HUES64 (cell line): ENCODE measurements around the gene PANK4.

ENCODE experiments used
- H3K27ac ChIP-seq: 2 replicates; pipeline ENCODE4 v1.7.0; 2013; ENCODE audit warnings: low read depth, low read length, inconsistent platforms
- H3K27me3 ChIP-seq: 2 replicates; pipeline ENCODE4 v1.6.1; 2013; ENCODE audit warnings: mild to moderate bottlenecking, low read length; ENCODE audit not compliant: insufficient read depth
- H3K36me3 ChIP-seq: 2 replicates; pipeline ENCODE4 v1.6.1; 2013; ENCODE audit warnings: mild to moderate bottlenecking, low read length; ENCODE audit not compliant: insufficient read depth
- H3K4me1 ChIP-seq: 2 replicates; pipeline ENCODE4 v1.6.1; 2013; ENCODE audit warnings: mild to moderate bottlenecking, low read length, moderate library complexity; ENCODE audit not compliant: insufficient read depth
- H3K4me3 ChIP-seq: 2 replicates; pipeline ENCODE4 v1.5.1; 2013; ENCODE audit warnings: mild to moderate bottlenecking, low read length, moderate library complexity
- H3K9ac ChIP-seq: 2 replicates; pipeline ENCODE4 v1.6.1; 2013; ENCODE audit warnings: mild to moderate bottlenecking, low read depth, low read length
- H3K9me3 ChIP-seq: 2 replicates; pipeline ENCODE4 v1.6.1; 2013; ENCODE audit warnings: low read depth, low read length; ENCODE audit not compliant: insufficient read depth
- WGBS: fragments of 150-250, 120-280 bp; methylation state at CpG from one replicate; pipeline ENCODE4 v1.1.7; 2013; ENCODE audit warnings: missing lambda C conversion rate; 5-methylcytosine and 5-hydroxymethylcytosine counted together

Gene PANK4

DNA sequence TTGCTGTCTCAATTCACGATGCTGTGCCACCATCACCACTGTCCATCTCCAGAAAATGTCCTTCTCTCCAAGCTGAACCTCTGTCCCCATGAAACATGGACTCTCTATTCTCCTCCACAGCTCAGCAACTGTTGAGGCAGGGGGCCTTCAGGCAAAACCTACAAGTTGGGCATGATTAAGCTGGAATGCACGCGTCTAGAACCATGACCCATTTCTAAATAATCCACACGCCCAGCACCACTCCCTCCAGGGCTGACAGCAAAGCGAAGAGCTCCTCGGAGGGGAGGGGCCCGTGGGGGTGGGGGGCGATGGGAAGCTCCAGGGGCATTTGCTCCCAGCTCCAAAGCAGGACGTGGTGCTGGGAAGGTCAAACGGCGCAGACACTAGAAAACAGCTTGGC, 7.0 kb upstream of the PANK4 start:
- peaks cover 10% of the 10 kb centered on the region for H3K4me1 ChIP-seq
- peaks cover 87% of the 10 kb centered on the region for H3K27me3 ChIP-seq
- H3K36me3 ChIP-seq = no peaks in the 10 kb centered on the region
- H3K4me3 ChIP-seq = no peak overlapping the region
- no peak overlapping the region for H3K9ac ChIP-seq
- no peaks in the 10 kb centered on the region for H3K9me3 ChIP-seq
- no peak overlapping the region for H3K27ac ChIP-seq
- 80% methylated on average over 11 of the region's 11 CpGs for WGBS

DNA sequence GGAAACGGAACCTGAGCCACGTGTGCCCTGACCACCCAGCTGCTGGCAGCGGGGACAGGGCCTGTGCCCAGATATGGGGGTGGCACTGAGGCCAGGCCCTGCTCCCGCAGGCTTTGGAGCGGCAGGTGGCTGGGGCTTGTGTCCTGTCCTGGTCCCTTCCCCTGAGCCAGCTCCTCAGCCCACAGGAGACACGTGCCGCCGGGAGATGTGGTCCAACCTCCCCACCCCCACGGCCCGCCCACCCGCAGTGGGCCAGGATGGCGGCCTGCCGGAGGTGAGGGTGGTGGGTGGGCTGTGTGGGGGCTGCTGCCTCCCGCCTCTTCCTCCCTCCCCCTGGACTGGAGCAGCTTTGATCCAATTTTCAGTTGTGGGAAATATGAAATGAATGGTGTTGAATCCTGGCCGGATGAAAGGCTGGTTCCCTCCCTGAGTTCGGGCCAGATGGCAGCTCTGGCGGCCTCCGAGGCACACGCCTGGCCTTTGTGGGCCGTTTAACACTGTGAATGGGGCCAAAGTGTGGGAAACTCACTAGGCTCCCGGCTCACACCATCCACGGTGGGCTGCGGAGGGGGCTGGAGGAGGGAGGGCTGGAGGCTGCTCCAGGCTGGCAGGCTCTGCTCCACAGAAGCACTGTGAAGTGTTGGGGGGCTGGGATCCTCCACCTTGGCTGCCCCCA, 6.2 kb upstream of the PANK4 start:
- Histone ChIP-seq H3K9ac (no peak overlapping the region), H3K27me3 (peaks cover 92% of the 10 kb centered on the region), H3K36me3 (no peaks in the 10 kb centered on the region), H3K4me3 (no peak overlapping the region), H3K27ac (no peak overlapping the region), H3K9me3 (no peaks in the 10 kb centered on the region), H3K4me1 (peaks cover 10% of the 10 kb centered on the region)
- WGBS = 89% methylated on average over 17 of the region's 23 CpGs

- no peak overlapping the region; the same call in 1 of the 2 replicates for H3K4me3 ChIP-seq
- H3K9me3 ChIP-seq = no peaks in the 10 kb centered on the region
- 42% methylated on average over 27 of the region's 30 CpGs for WGBS
- H3K4me1 ChIP-seq = peaks cover 17% of the 10 kb centered on the region
- H3K27ac ChIP-seq = no peak overlapping the region
- no peak overlapping the region for H3K9ac ChIP-seq
- peaks cover 90% of the 10 kb centered on the region for H3K27me3 ChIP-seq
- no peaks in the 10 kb centered on the region for H3K36me3 ChIP-seq
Measured at GRCh38 chr1:2530513-2531361, 4.3 kb upstream of the PANK4 start.

DNA sequence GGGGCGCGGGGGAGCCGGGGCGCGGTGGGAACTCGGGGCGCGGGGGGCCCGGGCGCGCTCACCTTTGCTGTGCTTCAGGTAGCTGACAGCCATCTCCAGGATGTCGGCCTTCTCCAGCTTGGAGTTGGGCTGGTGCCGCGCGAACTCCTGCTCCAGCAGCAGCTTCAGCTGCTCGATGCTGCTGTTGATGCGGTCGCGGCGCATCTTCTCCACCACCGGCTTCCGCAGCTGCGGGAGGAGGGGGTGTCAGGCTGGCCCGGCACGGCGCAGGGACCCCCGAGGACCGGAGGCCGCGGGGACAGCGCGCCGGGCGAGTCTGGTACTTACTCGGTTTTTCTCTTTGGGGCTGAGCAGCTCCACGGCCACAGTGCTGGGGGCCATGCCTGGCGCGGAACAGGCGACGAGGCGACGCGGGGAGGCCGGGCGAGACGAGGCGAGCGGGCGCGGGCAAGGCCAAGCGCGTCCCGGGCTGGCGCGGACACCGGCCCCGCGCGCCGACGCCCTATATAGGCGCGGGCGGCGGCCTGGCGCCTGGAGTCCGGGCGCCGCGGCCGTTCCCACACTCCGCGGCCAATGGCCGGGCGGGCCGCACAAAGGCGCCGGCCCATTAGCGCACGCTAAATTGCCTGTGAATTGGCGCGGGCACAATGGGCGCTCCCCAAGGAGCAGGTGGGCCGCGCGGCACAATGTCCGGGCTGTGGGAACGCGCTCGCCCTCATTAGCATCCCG, 3.6 kb upstream of the PANK4 start, which contains the start of gene HES5:
Gene HES5, minus strand, starts transcription at position 480 of the 729 bp plus-strand sequence. Its CDS starts 99 bp downstream, at position 381.
- WGBS = 2% methylated on average over 91 of the region's 91 CpGs
- Histone ChIP-seq H3K27me3 (peaks cover 83% of the 10 kb centered on the region), H3K9ac (no peak within 1 kb of the TSS), H3K4me1 (peaks cover 14% of the 10 kb centered on the region), H3K36me3 (no peaks in the 10 kb centered on the region), H3K9me3 (no peaks in the 10 kb centered on the region), H3K4me3 (peak within 1 kb of the TSS; percentile 46), H3K27ac (no peak within 1 kb of the TSS)

- Histone ChIP-seq H3K9ac (no peak overlapping the region), H3K4me1 (0 out of 2 replicates have a peak, but pooled peaks cover 7% of the 10 kb centered on the region), H3K27me3 (peaks cover 75% of the 10 kb centered on the region), H3K9me3 (no peaks in the 10 kb centered on the region), H3K36me3 (no peaks in the 10 kb centered on the region), H3K4me3 (peak overlapping the region; percentile 46), H3K27ac (no peak overlapping the region)
- 2% methylated on average over 84 of the region's 84 CpGs for WGBS
Measured at GRCh38 chr1:2528966-2529783, 2.8 kb upstream of the PANK4 start.

- no peaks in the 10 kb centered on the region for H3K9me3 ChIP-seq
- H3K4me3 ChIP-seq = 0 out of 2 replicates have a peak overlapping the region, but pooled peaks have one; percentile 13
- peaks cover 69% of the 10 kb centered on the region for H3K27me3 ChIP-seq
- no peak overlapping the region for H3K9ac ChIP-seq
- 0 out of 2 replicates have a peak, but pooled peaks cover 10% of the 10 kb centered on the region for H3K4me1 ChIP-seq
- WGBS = 40% methylated on average over 10 of the region's 10 CpGs
- no peaks in the 10 kb centered on the region for H3K36me3 ChIP-seq
- no peak overlapping the region for H3K27ac ChIP-seq
Measured at GRCh38 chr1:2528611-2528965, 2.2 kb upstream of the PANK4 start.

- Histone ChIP-seq H3K9me3 (no peaks in the 10 kb centered on the region), H3K4me3 (no peak overlapping the region), H3K27me3 (peaks cover 63% of the 10 kb centered on the region), H3K27ac (no peak overlapping the region), H3K36me3 (no peaks in the 10 kb centered on the region), H3K4me1 (0 out of 2 replicates have a peak, but pooled peaks cover 10% of the 10 kb centered on the region), H3K9ac (no peak overlapping the region)
- WGBS = 84% methylated on average over 12 of the region's 12 CpGs
Measured at GRCh38 chr1:2528016-2528415, 1.6 kb upstream of the PANK4 start.

DNA sequence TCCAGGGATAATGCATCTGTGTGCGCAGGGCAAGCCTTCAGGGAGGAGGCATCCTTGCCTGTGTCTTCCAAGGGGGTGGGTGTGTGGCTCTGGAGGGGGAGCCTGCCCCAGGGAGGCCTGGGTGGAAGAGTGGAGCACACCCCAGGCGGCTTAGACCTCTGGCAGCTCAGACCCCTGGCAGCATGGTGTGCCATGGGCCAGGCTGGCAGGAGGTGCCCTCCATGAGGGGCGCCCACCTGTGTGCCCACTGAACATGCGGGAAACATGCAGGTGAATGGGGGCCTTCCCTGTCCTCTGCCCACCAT, 1.1 kb upstream of the PANK4 start:
- peaks cover 59% of the 10 kb centered on the region for H3K27me3 ChIP-seq
- H3K4me1 ChIP-seq = 0 out of 2 replicates have a peak, but pooled peaks cover 10% of the 10 kb centered on the region
- no peak overlapping the region for H3K9ac ChIP-seq
- no peak overlapping the region for H3K27ac ChIP-seq
- H3K4me3 ChIP-seq = no peak overlapping the region
- H3K9me3 ChIP-seq = no peaks in the 10 kb centered on the region
- no peaks in the 10 kb centered on the region for H3K36me3 ChIP-seq
- WGBS = 91% methylated on average over 4 of the region's 4 CpGs

DNA sequence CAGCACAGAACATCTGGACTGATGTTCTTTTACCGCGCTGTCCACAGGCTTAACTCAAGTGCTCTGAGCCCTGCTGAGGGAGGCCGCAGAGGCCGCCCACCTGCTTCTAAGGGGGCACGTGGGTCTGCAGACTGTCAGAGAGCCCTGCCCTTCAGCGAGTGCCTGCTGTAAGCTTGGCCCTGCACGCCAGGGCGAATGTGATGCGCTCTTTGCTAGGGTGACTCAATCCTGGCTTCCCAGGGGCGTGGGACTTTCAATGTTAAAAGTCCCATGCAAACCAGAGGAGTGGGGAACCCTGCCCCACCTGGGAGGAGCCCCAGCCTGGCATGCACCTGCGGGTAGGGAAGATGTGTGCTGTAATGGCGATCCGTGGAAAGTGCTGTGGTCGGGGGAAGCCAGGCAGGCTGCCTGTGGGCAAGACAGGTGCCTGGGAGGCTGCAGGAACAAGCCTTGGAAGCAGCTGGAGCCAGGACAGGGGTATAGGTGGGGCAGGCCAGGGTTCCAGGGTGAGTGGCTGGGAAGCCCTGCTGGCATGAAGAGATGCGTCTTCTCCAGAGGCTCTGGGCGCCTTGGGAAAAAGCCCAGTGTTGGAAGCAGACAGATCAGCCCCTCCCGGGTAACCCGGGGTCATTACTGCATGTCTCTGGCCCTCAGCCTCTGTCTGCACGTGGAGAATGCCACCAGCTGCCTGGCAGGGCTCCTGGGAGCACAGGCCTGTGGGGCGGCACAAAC, 594 bp upstream of the PANK4 start:
- H3K9ac ChIP-seq = no peak overlapping the region
- 31% methylated on average over 20 of the region's 20 CpGs for WGBS
- H3K4me1 ChIP-seq = 0 out of 2 replicates have a peak, but pooled peaks cover 10% of the 10 kb centered on the region

GRCh38 chr1:2525572-2525919, 850 bp downstream of the PANK4 start:
- peaks cover 39% of the 10 kb centered on the region for H3K27me3 ChIP-seq
- 6% methylated on average over 20 of the region's 20 CpGs for WGBS
- H3K36me3 ChIP-seq = peaks cover 10% of the 10 kb centered on the region
- H3K9me3 ChIP-seq = no peaks in the 10 kb centered on the region
- H3K27ac ChIP-seq = no peak overlapping the region
- H3K4me1 ChIP-seq = 0 out of 2 replicates have a peak, but pooled peaks cover 10% of the 10 kb centered on the region
- H3K4me3 ChIP-seq = peak overlapping the region; percentile 97
- H3K9ac ChIP-seq = peak overlapping the region; percentile 84

More for the DNA sequence above, 594 bp upstream of the PANK4 start:
- Histone ChIP-seq H3K36me3 (no peaks in the 10 kb centered on the region), H3K9me3 (no peaks in the 10 kb centered on the region), H3K27me3 (peaks cover 54% of the 10 kb centered on the region), H3K27ac (no peak overlapping the region), H3K4me3 (peak overlapping the region; percentile 97)
